HG02885 (cell line): ENCODE data around the gene KREMEN2.
"Not testable (repeated sequence)": the region's sequence is repeated elsewhere in the genome, so short reads cannot be mapped to it uniquely, and the experiment has no call there.

Experiments used
- ATAC-seq: cut with Tn5 transposase; IDR thresholded peaks from one replicate; pipeline ENCODE4 v1.9.1; 2021; ENCODE audit warnings: mild to moderate bottlenecking; ENCODE audit not compliant: unreplicated experiment, poor library complexity

The KREMEN2 gene

GRCh38 chr16:2938206-2938605 is 25.9 kb upstream of the KREMEN2 start:
- no peak for ATAC-seq

- no peak for ATAC-seq
These were observed 24.1 kb upstream of the KREMEN2 start for GRCh38 chr16:2939968-2940367.

GRCh38 chr16:2942045-2942444 is 22.0 kb upstream of the KREMEN2 start:
- no peak for ATAC-seq

GRCh38 chr16:2943716-2944115 is 20.4 kb upstream of the KREMEN2 start:
- not testable (repeated sequence) for ATAC-seq

- ATAC-seq: no peak
These were observed 17.4 kb upstream of the KREMEN2 start for GRCh38 chr16:2946649-2947048.

GRCh38 chr16:2948807-2949704 is 15.0 kb upstream of the KREMEN2 start:
- ATAC-seq: no peak

GRCh38 chr16:2949705-2950352 is 14.2 kb upstream of the KREMEN2 start:
- no peak for ATAC-seq

- ATAC-seq: no peak
These were observed 13.7 kb upstream of the KREMEN2 start for GRCh38 chr16:2950353-2950724.

- no peak for ATAC-seq
These were observed 13.3 kb upstream of the KREMEN2 start for GRCh38 chr16:2950773-2951172.

- ATAC-seq: no peak
These were observed 11.4 kb upstream of the KREMEN2 start for GRCh38 chr16:2952679-2953078.

GRCh38 chr16:2953706-2954627 is 10.1 kb upstream of the KREMEN2 start:
- no peak for ATAC-seq

- ATAC-seq: no peak
These were observed 9.3 kb upstream of the KREMEN2 start for GRCh38 chr16:2954656-2955381.

GRCh38 chr16:2955438-2955778 is 8.7 kb upstream of the KREMEN2 start:
- no peak for ATAC-seq

- ATAC-seq: no peak
These were observed 8.1 kb upstream of the KREMEN2 start for GRCh38 chr16:2955779-2956578.

- ATAC-seq: no peak
These were observed 7.5 kb upstream of the KREMEN2 start for GRCh38 chr16:2956579-2956956.

GRCh38 chr16:2959206-2959605 is 4.9 kb upstream of the KREMEN2 start:
- no peak for ATAC-seq

GRCh38 chr16:2960183-2961010 is 3.7 kb upstream of the KREMEN2 start:
- no peak for ATAC-seq

GRCh38 chr16:2962334-2963073 is 1.6 kb upstream of the KREMEN2 start:
- no peak for ATAC-seq
